ENCODE results near the gene OPCML.

OPCML gene

DNA sequence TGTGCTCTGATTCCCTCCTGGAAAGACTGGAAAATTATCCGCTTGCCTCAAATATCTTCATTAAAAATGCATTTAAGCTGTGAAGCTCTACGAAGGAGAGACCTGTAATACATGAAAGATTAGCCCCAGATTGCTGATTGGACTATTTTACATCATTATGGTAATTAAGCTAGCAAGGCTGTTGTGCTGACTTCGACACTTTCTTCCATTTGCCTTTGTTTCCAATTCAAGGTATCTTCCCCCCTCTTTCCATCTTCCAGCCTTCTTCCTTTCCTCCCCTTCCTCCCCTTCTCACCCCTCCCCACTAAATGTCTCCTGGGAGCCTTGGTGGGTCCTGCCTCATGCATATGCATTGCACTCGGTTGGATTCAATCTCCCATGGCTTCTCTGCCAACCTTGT lies 710.8 kb downstream of the OPCML start:
- no peak for DNase-seq

GRCh38 chr11:132821014-132821413 lies 711.3 kb downstream of the OPCML start:
- no peak for DNase-seq

DNA sequence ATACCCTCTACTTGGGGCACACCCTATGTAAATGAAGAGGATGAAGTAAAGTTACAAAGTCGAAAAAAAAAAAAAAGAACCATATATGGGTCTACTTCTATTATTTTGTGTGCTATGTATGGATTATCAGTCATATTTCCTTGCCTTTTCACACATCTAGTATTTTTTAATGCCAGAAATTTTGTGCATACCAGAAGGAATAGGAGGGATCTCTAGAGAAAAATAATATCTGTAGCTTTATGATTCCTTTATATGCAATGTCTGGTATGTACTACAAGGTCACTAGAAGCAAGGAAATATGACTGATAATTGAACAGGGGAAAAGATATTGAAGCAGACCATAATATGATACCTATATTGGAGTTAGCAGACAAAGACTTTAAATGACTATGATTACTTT lies 713.4 kb downstream of the OPCML start:
- DNase-seq = no peak

- no peak for DNase-seq
Observed at GRCh38 chr11:132817387-132817786, 714.9 kb downstream of the OPCML start.

- no peak for DNase-seq
Observed at GRCh38 chr11:132814410-132814809, 717.9 kb downstream of the OPCML start.

DNA sequence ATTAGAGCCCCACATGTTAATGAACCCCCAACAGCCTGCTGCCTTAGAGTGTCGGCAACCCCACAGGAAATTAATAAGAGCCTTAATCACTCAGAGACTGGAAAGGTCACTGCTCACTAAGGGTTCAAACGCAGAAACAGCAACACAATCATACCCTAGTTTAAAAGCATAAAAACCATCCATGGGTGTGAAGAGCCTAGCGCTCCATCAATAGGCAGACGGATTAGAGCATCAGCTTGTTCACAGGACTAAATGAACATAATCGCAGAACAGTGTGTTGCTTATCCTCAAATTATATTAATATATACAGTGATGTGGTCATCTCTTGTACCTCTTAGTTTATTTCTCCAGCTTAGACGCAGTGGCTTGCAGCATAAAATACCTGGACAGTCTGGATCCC lies 720.7 kb downstream of the OPCML start:
- no peak for DNase-seq

- no peak for DNase-seq
Observed at GRCh38 chr11:132809070-132809469, 723.2 kb downstream of the OPCML start.

DNA sequence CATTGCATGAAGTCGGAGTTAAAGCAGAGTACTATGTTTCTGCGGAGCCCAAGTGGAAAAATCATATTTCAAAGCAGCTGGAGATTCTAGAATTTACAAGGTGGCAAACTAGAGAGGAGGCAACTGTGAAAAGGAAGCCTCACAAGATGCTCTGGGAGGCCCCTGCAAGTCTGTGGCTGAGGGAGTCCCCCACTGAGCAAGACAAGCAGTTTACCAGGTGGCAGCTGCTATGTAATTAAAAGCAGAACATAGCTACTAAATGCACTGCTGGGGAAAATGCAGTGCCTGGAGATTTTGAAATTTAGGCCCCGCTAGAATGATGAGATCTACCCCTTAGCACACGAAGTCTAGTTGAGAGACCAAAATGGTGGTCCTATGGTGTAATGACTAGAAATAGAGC lies 728.0 kb downstream of the OPCML start:
- no peak for DNase-seq

- no peak for DNase-seq
Observed at GRCh38 chr11:132803436-132803835, 728.9 kb downstream of the OPCML start.

- DNase-seq = no peak
Observed at GRCh38 chr11:132802947-132803346, 729.4 kb downstream of the OPCML start.

- DNase-seq = no peak
Observed at GRCh38 chr11:132793831-132794230, 738.5 kb downstream of the OPCML start.

GRCh38 chr11:132792341-132793140 lies 739.8 kb downstream of the OPCML start:
- no peak for DNase-seq

GRCh38 chr11:132790971-132791370 lies 741.3 kb downstream of the OPCML start:
- DNase-seq = no peak

DNA sequence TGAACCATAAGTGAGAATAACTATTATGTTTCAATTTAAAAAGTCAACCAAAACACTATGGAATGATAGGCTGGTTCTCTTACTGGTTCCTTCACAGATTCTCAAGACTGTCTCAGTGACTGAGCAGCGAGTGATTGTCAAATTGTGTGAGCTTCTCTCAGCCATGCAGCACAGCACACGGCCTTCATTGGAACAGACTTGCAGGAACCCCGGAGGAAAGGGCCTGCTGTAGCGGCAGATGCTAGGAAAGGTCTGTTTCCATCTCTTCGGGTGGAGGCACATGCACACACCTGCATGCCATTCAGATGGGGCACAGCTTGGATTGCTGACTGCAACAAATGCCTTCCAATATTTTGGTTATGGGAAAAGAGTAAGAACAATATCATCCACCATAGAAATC lies 741.8 kb downstream of the OPCML start:
- DNase-seq = no peak

- no peak for DNase-seq
Observed at GRCh38 chr11:132788816-132789325, 743.4 kb downstream of the OPCML start.

DNA sequence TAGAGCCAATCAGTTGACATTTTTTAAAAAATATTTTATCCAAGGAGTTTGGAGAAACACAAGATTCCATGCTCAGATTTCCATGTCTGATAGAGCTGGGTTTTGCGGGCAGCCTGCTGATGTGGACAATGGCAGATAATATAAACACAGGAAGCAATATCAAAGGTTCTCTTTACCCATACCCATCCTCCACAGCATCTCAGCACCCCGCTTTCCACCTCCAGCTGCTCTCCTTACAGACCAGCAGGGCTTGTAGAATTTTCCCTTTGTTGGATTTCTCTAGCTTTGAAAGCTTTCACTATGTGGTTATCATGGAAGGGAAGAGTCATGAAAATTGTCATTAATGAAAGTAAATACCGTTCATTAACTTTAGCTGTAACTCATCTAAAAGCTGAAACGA lies 746.4 kb downstream of the OPCML start:
- no peak for DNase-seq

DNA sequence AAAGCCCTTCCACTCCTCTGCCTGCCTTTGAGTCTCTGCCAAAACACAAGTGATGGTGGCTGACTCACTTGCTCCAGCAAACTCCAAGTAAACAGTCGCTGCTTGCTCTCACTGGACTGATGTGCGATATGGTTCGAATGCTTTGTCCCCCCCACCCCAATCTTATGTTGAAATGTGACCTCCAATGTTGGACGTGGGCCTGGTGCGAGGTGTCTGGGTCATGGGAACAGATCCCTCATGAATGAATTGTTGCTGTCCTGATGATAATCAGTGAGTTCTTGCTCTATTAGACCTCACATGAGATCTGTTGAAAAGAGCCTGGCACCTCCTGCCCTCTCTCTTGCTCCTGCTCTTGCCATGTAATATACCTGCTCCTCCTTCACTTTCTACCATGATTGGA lies 747.9 kb downstream of the OPCML start:
- no peak for DNase-seq

DNA sequence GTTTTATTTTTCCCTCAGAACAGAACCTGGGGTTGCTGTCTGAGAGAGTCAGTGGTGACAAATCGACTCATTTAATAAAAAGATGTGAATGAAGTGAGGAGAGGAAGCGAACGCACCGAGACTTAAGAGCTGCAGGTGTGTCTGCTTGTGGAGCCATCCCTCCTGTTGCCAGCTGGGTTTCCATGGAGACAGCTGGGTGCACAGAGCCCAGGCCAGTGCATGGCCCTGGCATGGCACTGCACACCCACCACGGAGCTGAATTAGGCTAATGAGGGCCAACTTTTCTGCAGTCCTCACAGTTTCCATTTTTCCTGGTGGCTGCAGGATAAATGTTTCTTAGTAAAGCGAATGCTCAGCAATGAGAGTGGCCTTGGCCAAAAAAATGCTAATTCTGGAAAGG lies 750.2 kb downstream of the OPCML start:
- no peak for DNase-seq

- no peak for DNase-seq
Observed at GRCh38 chr11:132780046-132780445, 752.3 kb downstream of the OPCML start.

- DNase-seq = no peak
Observed at GRCh38 chr11:132779497-132779896, 752.8 kb downstream of the OPCML start.

- DNase-seq = no peak
Observed at GRCh38 chr11:132777067-132777975, 755.0 kb downstream of the OPCML start.

DNA sequence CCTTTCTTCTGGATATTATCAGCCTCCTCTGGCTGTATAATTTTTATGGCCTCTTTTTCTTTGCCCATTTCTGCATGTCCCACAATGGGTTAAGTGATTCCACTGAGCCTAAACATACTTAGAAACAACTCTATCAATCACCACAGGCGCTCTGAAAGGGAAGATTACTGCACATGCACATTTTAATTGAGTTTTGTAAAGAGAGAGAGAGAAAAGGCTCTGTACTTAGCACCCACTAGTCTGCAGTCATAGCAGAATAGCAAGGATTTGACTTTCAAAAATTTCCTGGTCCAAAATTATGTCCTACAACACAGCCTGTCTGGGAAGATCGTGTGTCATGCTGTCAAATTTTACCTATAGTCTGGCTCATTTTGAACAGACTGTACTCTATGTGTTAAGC lies 758.5 kb downstream of the OPCML start:
- DNase-seq = no peak

DNA sequence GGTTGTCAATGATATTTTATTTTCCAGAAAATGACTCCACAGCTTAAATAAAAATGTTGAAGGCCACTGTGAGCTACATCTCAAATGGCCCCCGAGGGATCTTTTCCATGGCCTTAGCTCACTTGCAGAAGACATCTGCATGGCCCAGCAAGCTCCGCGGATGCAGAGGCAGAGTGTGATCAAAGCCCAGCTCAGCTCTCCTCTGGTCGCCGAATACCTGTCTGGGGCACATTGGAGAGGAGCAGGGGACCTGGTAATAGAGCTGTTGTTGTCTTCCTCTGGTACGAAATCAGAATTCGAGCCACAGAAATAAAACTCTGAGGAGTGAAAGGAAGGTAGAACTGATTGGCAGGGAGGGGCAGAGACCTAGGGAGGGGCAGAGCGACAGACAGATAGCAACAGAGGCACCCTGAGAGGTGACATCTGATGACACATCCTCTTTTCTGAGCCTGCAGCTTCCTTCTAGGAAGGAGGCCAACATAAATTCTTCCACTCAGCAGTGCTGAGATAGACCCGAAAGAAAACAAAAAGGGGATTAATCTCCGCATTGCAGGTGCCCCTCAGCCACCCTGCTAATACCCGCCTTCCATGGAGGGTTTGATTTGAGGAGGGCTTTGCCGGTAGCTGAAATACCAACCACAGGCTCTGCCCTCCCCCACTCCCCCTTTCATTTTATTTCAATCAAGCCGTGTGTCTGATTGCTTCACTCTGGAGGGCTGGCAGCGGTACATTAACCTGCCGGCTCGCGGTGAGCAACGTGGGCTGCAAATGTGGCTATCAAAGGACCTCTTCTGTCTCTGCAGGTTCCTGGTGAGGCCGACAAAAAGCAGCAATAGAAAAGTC lies 759.4 kb downstream of the OPCML start:
- no peak for DNase-seq

Measured in stimulated activated CD4-positive, alpha-beta T cell treated with anti-CD3 and anti-CD28 coated beads, Interleukin-4, amount 100 ng/mL, for 24 hours (primary cell).